GM12878 (cell line): ENCODE data around the gene PRR12. TPM values are rescaled to one million over a fixed set of nuclear protein-coding genes. Genes with fewer than 3 reads are reported as not detected.

Experiments
- ATAC-seq: fragments of 200-7000 bp; cut with Tn5 transposase; 3 replicates; pipeline ENCODE4 v1.9.1; 2020; ENCODE audit warnings: mild to moderate bottlenecking, moderate library complexity
- BruUV-seq: library from RNA; stranded (reverse); fragments of 400-500 nt; replicated peaks from 2 replicates; lab custom pipeline; 2021; lab: Mats Ljungman, UMichigan
- CTCF ChIA-PET: fragments of 300-600 bp; sonication (Branson Sonifier 250); formaldehyde crosslinking; extraction: SDS; loops from one replicate; lab custom pipeline; 2021; ENCODE audit warnings: inconsistent platforms; lab: Yijun Ruan, JAX
- POLR2A ChIA-PET: fragments of 350-600 bp; formaldehyde crosslinking; extraction: SDS; loops from one replicate; lab custom pipeline; 2021; ENCODE audit warnings: inconsistent platforms; lab: Charles Lee
- RAD21 ChIA-PET: fragments of 300-600 bp; sonication (Branson Sonifier 250); formaldehyde crosslinking; loops from one replicate; lab custom pipeline; 2023; ENCODE audit warnings: antibody characterized with exemption; ENCODE audit not compliant: unreplicated experiment; lab: Charles Lee
- SMC1A ChIA-PET: fragments of 300-600 bp; sonication (Branson Sonifier 250); formaldehyde crosslinking; loops from one replicate; lab custom pipeline; 2023; ENCODE audit not compliant: unreplicated experiment, uncharacterized antibody; lab: Charles Lee
- DNase-seq: peaks from one replicate; pipeline ENCODE4 v3.0.0-alpha.2; 2011; ENCODE audit warnings: low read depth, low spot score
- FAIRE-seq: peaks from 3 replicates; lab custom pipeline; 2011; peaks lifted over from hg19 to GRCh38; lab: Jason Lieb, UNC
- H2AFZ ChIP-seq: 2 replicates; pipeline ENCODE4 v1.6.0; 2011; ENCODE audit warnings: low read depth, low read length, control low read depth; ENCODE audit not compliant: control insufficient read depth
- H3K27ac ChIP-seq: 2 replicates; pipeline ENCODE4 v1.5.1; 2011; ENCODE audit warnings: control low read depth; ENCODE audit not compliant: control insufficient read depth, insufficient read depth
- H3K27me3 ChIP-seq, 2 experiments: replicated peaks in 1 of 2; 2 replicates each; pipeline versions ENCODE4 v1.6.0 to v1.6.1; 2011; ENCODE audit warnings: low read length in 1 of 2; ENCODE audit not compliant: control insufficient read depth in 2 of 2, insufficient read depth in 2 of 2
- H3K36me3 ChIP-seq, 2 experiments: 2 replicates each; pipeline ENCODE4 v1.5.1; 2011; ENCODE audit warnings: low read length in 1 of 2; ENCODE audit not compliant: control insufficient read depth in 2 of 2, insufficient read depth in 2 of 2
- H3K4me1 ChIP-seq: 2 replicates; pipeline ENCODE4 v1.6.1; 2011; ENCODE audit warnings: mild to moderate bottlenecking, low read length, moderate library complexity, mixed read lengths; ENCODE audit not compliant: control insufficient read depth, insufficient read depth
- H3K4me2 ChIP-seq: 2 replicates; pipeline ENCODE4 v1.6.0; 2011; ENCODE audit warnings: control low read depth; ENCODE audit not compliant: control insufficient read depth, insufficient read depth
- H3K4me3 ChIP-seq: fragments of 200-600 bp; sonication (generic); 2 replicates; pipeline ENCODE4 v1.5.1; 2016
- H3K79me2 ChIP-seq: 2 replicates; pipeline ENCODE4 v1.6.0; 2011; ENCODE audit warnings: low read length; ENCODE audit not compliant: control insufficient read depth, insufficient read depth
- H3K9ac ChIP-seq: 2 replicates; pipeline ENCODE4 v1.8.0; 2011; ENCODE audit warnings: low read length, control low read depth, mixed read lengths; ENCODE audit not compliant: control insufficient read depth, insufficient read depth
- H3K9me3 ChIP-seq: replicated peaks from 3 replicates; pipeline ENCODE4 v1.5.1; 2011; ENCODE audit warnings: mild to moderate bottlenecking, low read length; ENCODE audit not compliant: control insufficient read depth, insufficient read depth
- H4K20me1 ChIP-seq: 2 replicates; pipeline ENCODE4 v1.6.0; 2011; ENCODE audit not compliant: control insufficient read depth, insufficient read depth
- CHD2 ChIP-seq: IDR thresholded peaks from 2 replicates; pipeline ENCODE4 v1.6.1; 2011; ENCODE audit warnings: low read depth, low read length, improper control_type of control experiment, borderline replicate concordance
- FOXM1 ChIP-seq: IDR thresholded peaks from 2 replicates; pipeline ENCODE4 v1.6.1; 2012; ENCODE audit warnings: low read depth, mild to moderate bottlenecking, inconsistent platforms, low read length, moderate library complexity
- HDGF ChIP-seq: fragments of 450-650 bp; IDR thresholded peaks from 2 replicates; pipeline ENCODE4 v1.6.1; 2016; ENCODE audit warnings: antibody characterized with exemption
- JUNB ChIP-seq: IDR thresholded peaks from 2 replicates; pipeline ENCODE4 v1.6.1; 2016; ENCODE audit warnings: antibody characterized with exemption, mild to moderate bottlenecking
- KLF5 ChIP-seq: fragments of 450-650 bp; IDR thresholded peaks from 2 replicates; pipeline ENCODE4 v1.6.1; 2014; ENCODE audit warnings: mild to moderate bottlenecking; ENCODE audit not compliant: partially characterized antibody
- NKRF ChIP-seq: fragments of 450-650 bp; conservative IDR thresholded peaks from 2 replicates; pipeline ENCODE4 v1.6.1; 2017; ENCODE audit warnings: mild to moderate bottlenecking, moderate library complexity
- POLR2AphosphoS5 ChIP-seq: IDR thresholded peaks from 2 replicates; pipeline ENCODE4 v1.6.1; 2011; ENCODE audit warnings: mild to moderate bottlenecking, low read length, inconsistent platforms
- RELB ChIP-seq: fragments of 450-650 bp; IDR thresholded peaks from 2 replicates; pipeline ENCODE4 v1.6.1; 2017; ENCODE audit warnings: low read depth, mild to moderate bottlenecking, moderate library complexity
- SPI1 ChIP-seq: IDR thresholded peaks from 2 replicates; pipeline ENCODE4 v1.6.1; 2011; ENCODE audit warnings: low read depth, mild to moderate bottlenecking, low read length, moderate library complexity, borderline replicate concordance; ENCODE audit not compliant: insufficient read depth
- WGBS: methylation state at CpG from one replicate; pipeline ENCODE4 v1.1.6; 2016; ENCODE audit warnings: low lambda C conversion rate; ENCODE audit not compliant: insufficient replicate concordance, insufficient coverage; ENCODE audit errors: missing lambda C conversion rate; 5-methylcytosine and 5-hydroxymethylcytosine counted together
- in situ Hi-C: fragments of 300-500 bp; cut with MboI; formaldehyde crosslinking; loops from 9 replicates; pipeline ENCODE4 v1.14.3; 2018; ENCODE audit warnings: mixed read lengths
- intact Hi-C: fragments of 100-400 bp; cut with micrococcal nuclease; formaldehyde crosslinking; loops from one replicate; pipeline ENCODE4 v1.14.2; 2022; ENCODE audit not compliant: unreplicated experiment
- polyA plus RNA-seq, 11 experiments: library from polyadenylated mRNA; depleted of rRNA in 4 of 11; unstranded in 6 of 11; stranded (reverse) in 5 of 11; fragments of >200 nt; fragmentation: Nextera tagmentation in 4 of 11; fragmentation: Illumina TruSeq in 1 of 11; extraction: Ambion mirVana in 4 of 11; extraction: Trizol in 1 of 11; gene quantifications; 1 replicate in 1 of 11; 2 replicates in 10 of 11; pipeline versions ENCODE4 v1.2.1 to v1.2.3, GENCODE V29; 2011 to 2016; ENCODE audit warnings: inconsistent platforms in 2 of 11, missing spikeins in 2 of 11, low read depth in 1 of 11
- total RNA-seq, 4 experiments: library from RNA; depleted of rRNA in 3 of 4; stranded (reverse); fragments of >200 nt in 3 of 4; fragmentation: Illumina TruSeq in 1 of 4; extraction: Trizol in 1 of 4; gene quantifications; 2 replicates each; pipeline versions ENCODE4 v1.2.1 to v1.2.3, GENCODE V29; 2013 to 2021

PRR12 gene
- total and polyA plus RNA-seq, 10 of the 15 experiments (the other 5 are each of a cell fraction or from before 2014, with no cell fraction given): 0.02 to 25.3 (median 1.6) TPM

GRCh38 chr19:49643466-49643865 is 52.5 kb downstream of the PRR12 start:
- DNase-seq (no peak), FAIRE-seq (no peak), ATAC-seq (no peak)
- H4K20me1 ChIP-seq: no peaks in the 10 kb centered on the region
- peak overlapping the region; percentile 62 for H3K4me2 ChIP-seq
- H3K4me3 ChIP-seq: peak overlapping the region; percentile 32
- RAD21 ChIA-PET: interaction anchor here (1.5 to 5.1 kb wide), 3 partner anchors 21 to 37 kb away, joined by 3 to 131 read pairs (median 6); partner anchors contain the start of gene PRMT1
- H3K4me1 ChIP-seq: peaks cover 18% of the 10 kb centered on the region
- POLR2A ChIA-PET: interaction anchor here (0.5 to 6.5 kb wide), 5 partner anchors 22 to 391 kb away, joined by 4 to 200 read pairs (median 23); partner anchors contain the start of genes BCL2L12, IRF3, NOSIP and PRMT1
- no peak overlapping the region; the same call in 1 of the 2 replicates for H3K27ac ChIP-seq
- CTCF ChIA-PET: interaction anchor here (1.0 to 5.1 kb wide), 6 partner anchors 21 to 138 kb away, joined by 3 to 130 read pairs (median 7); partner anchors contain the start of genes BCL2L12, IRF3 and PRMT1
- SMC1A ChIA-PET: interaction anchor here (0.9 to 1.9 kb wide), 5 partner anchors 12 to 36 kb away, joined by 3 to 9 read pairs (median 4); partner anchors contain the start of genes BCL2L12 and IRF3
- TF ChIP-seq CHD2 (no peak), FOXM1 (no peak), KLF5 (no peak), HDGF (peak; percentile 58; the same call in 1 of the 2 replicates), POLR2AphosphoS5 (no peak; the same call in 1 of the 2 replicates), NKRF (no peak), JUNB (peak; percentile 62), RELB (no peak), SPI1 (no peak)
- H3K79me2 ChIP-seq: peaks cover 36% of the 10 kb centered on the region
- H2AFZ ChIP-seq: no peak overlapping the region
- no TSS peak for BruUV-seq
- H3K27me3 ChIP-seq: no peaks in the 10 kb centered on the region
- no peaks in the 10 kb centered on the region for H3K9me3 ChIP-seq
- in situ Hi-C loops: no loop called here
- H3K9ac ChIP-seq: peak overlapping the region; percentile 97; the same call in 1 of the 2 replicates
- H3K36me3 ChIP-seq: peaks cover 0 to 5% of the 10 kb centered on the region in 2 experiments; a peak in 3 of 4 replicates
- WGBS: 19% methylated on average over 2 of the region's 2 CpGs
- intact Hi-C loops: loop anchor here (2.0 to 5.0 kb wide), 2 partner anchors 21 to 51 kb away; partner anchors contain the start of genes BCL2L12, IRF3 and PRR12
